HepG2 (cell line): ENCODE data around the gene AMIGO3. TPM values are rescaled to one million over a fixed set of nuclear protein-coding genes. Genes with fewer than 3 reads are reported as not detected.

Source experiments
- ATAC-seq: fragments of 200-7000 bp; cut with Tn5 transposase; 3 replicates; pipeline ENCODE4 v1.9.1; 2020; ENCODE audit warnings: mild to moderate bottlenecking, moderate library complexity
- BruUV-seq: library from RNA; stranded (reverse); fragments of 400-500 nt; replicated peaks from 2 replicates; lab custom pipeline; 2021; lab: Mats Ljungman, UMichigan
- CTCF ChIA-PET: fragments of 300-600 bp; formaldehyde crosslinking; extraction: SDS; loops from one replicate; lab custom pipeline; 2021; ENCODE audit warnings: low total read pairs, inconsistent platforms, low intra/inter-chr PET ratio; lab: Yijun Ruan, JAX
- POLR2A ChIA-PET: fragments of 350-600 bp; sonication (Branson Sonifier 250); formaldehyde crosslinking; loops from one replicate; lab custom pipeline; 2020; ENCODE audit warnings: antibody characterized with exemption, inconsistent platforms; lab: Yijun Ruan, JAX
- DNase-seq: peaks from one replicate; pipeline ENCODE4 v3.0.0-alpha.2; 2015; ENCODE audit warnings: low spot score
- FAIRE-seq: peaks from 3 replicates; lab custom pipeline; 2011; peaks lifted over from hg19 to GRCh38; lab: Jason Lieb, UNC
- H2AFZ ChIP-seq: one replicate; pipeline ENCODE4 v1.6.1; 2011; ENCODE audit warnings: low read length, inconsistent platforms
- H3K27ac ChIP-seq: fragments of 300-600 bp; 3 replicates; pipeline ENCODE4 v1.8.0; 2011; ENCODE audit warnings: mixed run types, mild to moderate bottlenecking, mixed read lengths, low read length, inconsistent platforms; ENCODE audit not compliant: insufficient read depth; ENCODE audit errors: extremely low read length
- H3K27me3 ChIP-seq, 2 experiments: fragments of 200-600 bp in 1 of 2; 2 replicates in 1 of 2; 3 replicates in 1 of 2; pipeline versions ENCODE4 v1.6.0 to v1.8.0; 2011; ENCODE audit warnings: low read length in 2 of 2, mild to moderate bottlenecking in 2 of 2, moderate library complexity in 2 of 2, inconsistent platforms in 1 of 2; ENCODE audit not compliant: insufficient read depth in 2 of 2, control insufficient read depth in 1 of 2
- H3K36me3 ChIP-seq, 2 experiments: fragments of 200-600 bp in 1 of 2; replicated peaks in 1 of 2; 2 replicates in 1 of 2; 3 replicates in 1 of 2; pipeline versions ENCODE4 v1.5.1 to v1.8.0; 2011; ENCODE audit warnings: low read length in 2 of 2, inconsistent platforms in 1 of 2; ENCODE audit not compliant: insufficient read depth in 2 of 2, control insufficient read depth in 1 of 2
- H3K4me1 ChIP-seq: 2 replicates; pipeline ENCODE4 v1.5.1; 2012; ENCODE audit warnings: low read length, inconsistent platforms; ENCODE audit not compliant: insufficient read depth
- H3K4me2 ChIP-seq: 2 replicates; pipeline ENCODE4 v1.6.0; 2011; ENCODE audit warnings: low read depth, low read length, inconsistent platforms
- H3K4me3 ChIP-seq, 3 experiments: fragments of 200-600 bp in 1 of 3; sonication (generic), shearing (Covaris generic) in 1 of 3; replicated peaks in 1 of 3; 2 replicates each; pipeline ENCODE4 v1.5.1; 2011 to 2016; ENCODE audit warnings: low read length in 3 of 3, inconsistent platforms in 2 of 3, low read depth in 2 of 3, mild to moderate bottlenecking in 2 of 3, control low read depth in 1 of 3, mixed read lengths in 1 of 3; ENCODE audit not compliant: insufficient read depth in 1 of 3
- H3K79me2 ChIP-seq: one replicate; pipeline ENCODE4 v1.6.1; 2011; ENCODE audit warnings: low read length, inconsistent platforms; ENCODE audit not compliant: insufficient read depth
- H3K9ac ChIP-seq: 2 replicates; pipeline ENCODE4 v1.6.0; 2011; ENCODE audit warnings: mild to moderate bottlenecking, low read depth, low read length, inconsistent platforms; ENCODE audit not compliant: insufficient read depth
- H3K9me3 ChIP-seq: 2 replicates; pipeline ENCODE4 v1.5.1; 2012; ENCODE audit warnings: mild to moderate bottlenecking, low read length
- H4K20me1 ChIP-seq: 2 replicates; pipeline ENCODE4 v1.6.0; 2011; ENCODE audit warnings: inconsistent platforms, mild to moderate bottlenecking, low read length, moderate library complexity; ENCODE audit not compliant: insufficient read depth
- FOSL2 ChIP-seq: sonication (generic); formaldehyde crosslinking; IDR thresholded peaks from 2 replicates; pipeline ENCODE4 v1.4.0; 2020; ENCODE audit warnings: missing genetic modification reagents
- GFI1 ChIP-seq: sonication (generic); formaldehyde crosslinking; IDR thresholded peaks from 2 replicates; pipeline ENCODE4 v1.5.0; 2020; ENCODE audit warnings: missing genetic modification reagents, mild to moderate bottlenecking, borderline replicate concordance
- HOXD1 ChIP-seq: sonication (generic); formaldehyde crosslinking; IDR thresholded peaks from 2 replicates; pipeline ENCODE4 v1.5.0; 2020; ENCODE audit warnings: missing genetic modification reagents
- MAFF ChIP-seq: IDR thresholded peaks from 2 replicates; pipeline ENCODE4 v1.6.1; 2011; ENCODE audit warnings: low read depth, low read length, improper control_type of control experiment
- MAFK ChIP-seq, 2 experiments: IDR thresholded peaks in 1 of 2; conservative IDR thresholded peaks in 1 of 2; 2 replicates each; pipeline ENCODE4 v1.6.1; 2011; ENCODE audit warnings: improper control_type of control experiment in 2 of 2, low read length in 2 of 2
- RFXANK ChIP-seq: IDR thresholded peaks from 2 replicates; pipeline ENCODE4 v1.6.1; 2016
- ZMYM4 ChIP-seq: sonication (generic); formaldehyde crosslinking; IDR thresholded peaks from 2 replicates; pipeline ENCODE4 v1.8.1; 2023; ENCODE audit warnings: mild to moderate bottlenecking, missing genetic modification reagents
- ZNF296 ChIP-seq: sonication (generic); formaldehyde crosslinking; conservative IDR thresholded peaks from 2 replicates; pipeline ENCODE4 v1.5.0; 2020; ENCODE audit warnings: mild to moderate bottlenecking, missing genetic modification reagents
- in situ Hi-C: cut with HindIII; loops from 2 replicates; pipeline ENCODE4 v1.10.0; 2017; ENCODE audit warnings: low pct_unique_long_range_greater_than_20kb; ENCODE audit not compliant: extremely low pct_ligation_motif_present
- intact Hi-C: fragments of 100-400 bp; cut with micrococcal nuclease; formaldehyde crosslinking; loops from one replicate; pipeline ENCODE4 v1.10.0; 2022; ENCODE audit not compliant: unreplicated experiment
- polyA plus RNA-seq, 8 experiments: library from polyadenylated mRNA; depleted of rRNA in 3 of 8; stranded (reverse) in 7 of 8; unstranded in 1 of 8; fragments of >200 nt; fragmentation: Illumina TruSeq in 4 of 8; extraction: Trizol in 4 of 8; gene quantifications; 2 replicates each; pipeline versions ENCODE4 v1.2.1 to v1.2.3, GENCODE V29; 2011 to 2016; ENCODE audit warnings: low read depth in 4 of 8, missing spikeins in 1 of 8, mixed read lengths in 1 of 8; ENCODE audit not compliant: insufficient read depth in 1 of 8
- total RNA-seq, 5 experiments: library from RNA; depleted of rRNA; stranded (reverse); fragments of >200 nt; fragmentation: Illumina TruSeq; extraction: Trizol; gene quantifications; 2 replicates each; pipeline ENCODE4 v1.2.3, GENCODE V29; 2016; ENCODE audit warnings: low read depth in 1 of 5
- TF ChIP-seq, protein P1 (sequence below): sonication (generic); formaldehyde crosslinking; IDR thresholded peaks from 2 replicates; pipeline ENCODE4 v1.8.0; 2022; ENCODE audit warnings: mild to moderate bottlenecking, missing genetic modification reagents, borderline replicate concordance
- TF ChIP-seq, protein P2 (sequence below): sonication (generic); formaldehyde crosslinking; IDR thresholded peaks from 2 replicates; pipeline ENCODE4 v1.4.0; 2020; ENCODE audit warnings: mild to moderate bottlenecking, missing genetic modification reagents
- TF ChIP-seq, protein P3 (sequence below): sonication (generic); formaldehyde crosslinking; IDR thresholded peaks from 2 replicates; pipeline ENCODE4 v1.8.1; 2023; ENCODE audit warnings: missing genetic modification reagents, mild to moderate bottlenecking, borderline replicate concordance
- TF ChIP-seq, protein P4 (sequence below): sonication (generic); formaldehyde crosslinking; IDR thresholded peaks from 2 replicates; pipeline ENCODE4 v1.4.0; 2020; ENCODE audit warnings: mild to moderate bottlenecking, missing genetic modification reagents, borderline replicate concordance

Gene AMIGO3
- total and polyA plus RNA-seq, 2 of the 13 experiments (the other 11 are each of a cell fraction or from before 2014, with no cell fraction given): 0.35 TPM; not detected in 1

DNA sequence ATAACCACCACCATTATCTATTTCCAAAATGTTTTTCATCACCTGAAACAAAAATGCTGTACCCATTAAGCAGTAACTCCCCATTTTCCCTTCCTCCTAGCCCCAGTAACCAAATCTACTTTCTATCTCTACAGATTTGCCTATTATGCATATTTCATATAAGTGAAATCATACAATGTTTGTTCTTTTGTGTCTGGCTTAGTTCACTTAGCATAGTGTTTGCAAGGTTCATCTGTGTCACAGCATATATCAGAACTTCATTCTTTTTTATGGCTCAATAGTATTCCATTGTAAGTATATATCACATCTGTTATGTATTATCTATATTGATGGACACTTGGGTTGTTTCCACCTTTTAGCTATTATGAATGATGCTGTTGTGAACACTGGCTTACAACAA, 20.9 kb upstream of the AMIGO3 start:
- in situ Hi-C loops (no loop called here), intact Hi-C loops (no loop called here)
- ChIA-PET POLR2A (no interaction called here), CTCF (no interaction called here)
- BruUV-seq: no TSS peak
- no peak overlapping the region for H3K4me3 ChIP-seq
- H3K9me3 ChIP-seq: no peaks in the 10 kb centered on the region
- no peak overlapping the region for H3K27ac ChIP-seq
- DNase-seq (no peak), ATAC-seq (no peak), FAIRE-seq (no peak)
- H4K20me1 ChIP-seq: no peaks in the 10 kb centered on the region
- peaks cover 2% of the 10 kb centered on the region for H3K4me1 ChIP-seq
- H3K36me3 ChIP-seq: peaks cover 15 to 47% of the 10 kb centered on the region in 2 experiments
- H3K27me3 ChIP-seq: no peaks in the 10 kb centered on the region
- TF ChIP-seq MAFK (conservative IDR thresholded peaks at IDR 0.05 in 1 of 2, IDR thresholded peaks at IDR 0.05 in 1 of 2; ENCODE audit: low read length in 2 of 2) (peak; percentile 46 to 54; a peak in 3 of 4 replicates), MAFF (peak; percentile 44; the same call in 1 of the 2 replicates), GFI1 (CRISPR knock-in tag) (no peak), HOXD1 (CRISPR knock-in tag) (no peak), FOSL2 (CRISPR knock-in tag) (no peak), RFXANK (no peak), ZNF296 (CRISPR knock-in tag) (no peak), ZMYM4 (no peak)
- TF ChIP-seq, protein P1, sequence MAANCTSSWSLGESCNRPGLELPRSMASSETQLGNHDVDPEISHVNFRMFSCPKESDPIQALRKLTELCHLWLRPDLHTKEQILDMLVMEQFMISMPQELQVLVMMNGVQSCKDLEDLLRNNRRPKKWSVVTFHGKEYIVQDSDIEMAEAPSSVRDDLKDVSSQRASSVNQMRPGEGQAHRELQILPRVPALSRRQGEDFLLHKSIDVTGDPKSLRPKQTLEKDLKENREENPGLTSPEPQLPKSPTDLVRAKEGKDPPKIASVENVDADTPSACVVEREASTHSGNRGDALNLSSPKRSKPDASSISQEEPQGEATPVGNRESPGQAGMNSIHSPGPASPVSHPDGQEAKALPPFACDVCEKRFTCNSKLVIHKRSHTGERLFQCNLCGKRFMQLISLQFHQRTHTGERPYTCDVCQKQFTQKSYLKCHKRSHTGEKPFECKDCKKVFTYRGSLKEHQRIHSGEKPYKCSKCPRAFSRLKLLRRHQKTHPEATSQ: no peak
- TF ChIP-seq, protein P2, sequence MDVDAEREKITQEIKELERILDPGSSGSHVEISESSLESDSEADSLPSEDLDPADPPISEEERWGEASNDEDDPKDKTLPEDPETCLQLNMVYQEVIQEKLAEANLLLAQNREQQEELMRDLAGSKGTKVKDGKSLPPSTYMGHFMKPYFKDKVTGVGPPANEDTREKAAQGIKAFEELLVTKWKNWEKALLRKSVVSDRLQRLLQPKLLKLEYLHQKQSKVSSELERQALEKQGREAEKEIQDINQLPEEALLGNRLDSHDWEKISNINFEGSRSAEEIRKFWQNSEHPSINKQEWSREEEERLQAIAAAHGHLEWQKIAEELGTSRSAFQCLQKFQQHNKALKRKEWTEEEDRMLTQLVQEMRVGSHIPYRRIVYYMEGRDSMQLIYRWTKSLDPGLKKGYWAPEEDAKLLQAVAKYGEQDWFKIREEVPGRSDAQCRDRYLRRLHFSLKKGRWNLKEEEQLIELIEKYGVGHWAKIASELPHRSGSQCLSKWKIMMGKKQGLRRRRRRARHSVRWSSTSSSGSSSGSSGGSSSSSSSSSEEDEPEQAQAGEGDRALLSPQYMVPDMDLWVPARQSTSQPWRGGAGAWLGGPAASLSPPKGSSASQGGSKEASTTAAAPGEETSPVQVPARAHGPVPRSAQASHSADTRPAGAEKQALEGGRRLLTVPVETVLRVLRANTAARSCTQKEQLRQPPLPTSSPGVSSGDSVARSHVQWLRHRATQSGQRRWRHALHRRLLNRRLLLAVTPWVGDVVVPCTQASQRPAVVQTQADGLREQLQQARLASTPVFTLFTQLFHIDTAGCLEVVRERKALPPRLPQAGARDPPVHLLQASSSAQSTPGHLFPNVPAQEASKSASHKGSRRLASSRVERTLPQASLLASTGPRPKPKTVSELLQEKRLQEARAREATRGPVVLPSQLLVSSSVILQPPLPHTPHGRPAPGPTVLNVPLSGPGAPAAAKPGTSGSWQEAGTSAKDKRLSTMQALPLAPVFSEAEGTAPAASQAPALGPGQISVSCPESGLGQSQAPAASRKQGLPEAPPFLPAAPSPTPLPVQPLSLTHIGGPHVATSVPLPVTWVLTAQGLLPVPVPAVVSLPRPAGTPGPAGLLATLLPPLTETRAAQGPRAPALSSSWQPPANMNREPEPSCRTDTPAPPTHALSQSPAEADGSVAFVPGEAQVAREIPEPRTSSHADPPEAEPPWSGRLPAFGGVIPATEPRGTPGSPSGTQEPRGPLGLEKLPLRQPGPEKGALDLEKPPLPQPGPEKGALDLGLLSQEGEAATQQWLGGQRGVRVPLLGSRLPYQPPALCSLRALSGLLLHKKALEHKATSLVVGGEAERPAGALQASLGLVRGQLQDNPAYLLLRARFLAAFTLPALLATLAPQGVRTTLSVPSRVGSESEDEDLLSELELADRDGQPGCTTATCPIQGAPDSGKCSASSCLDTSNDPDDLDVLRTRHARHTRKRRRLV (CRISPR knock-in tag): no peak
- TF ChIP-seq, protein P3, sequence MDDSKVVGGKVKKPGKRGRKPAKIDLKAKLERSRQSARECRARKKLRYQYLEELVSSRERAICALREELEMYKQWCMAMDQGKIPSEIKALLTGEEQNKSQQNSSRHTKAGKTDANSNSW (CRISPR knock-in tag): no peak
- TF ChIP-seq, protein P4, sequence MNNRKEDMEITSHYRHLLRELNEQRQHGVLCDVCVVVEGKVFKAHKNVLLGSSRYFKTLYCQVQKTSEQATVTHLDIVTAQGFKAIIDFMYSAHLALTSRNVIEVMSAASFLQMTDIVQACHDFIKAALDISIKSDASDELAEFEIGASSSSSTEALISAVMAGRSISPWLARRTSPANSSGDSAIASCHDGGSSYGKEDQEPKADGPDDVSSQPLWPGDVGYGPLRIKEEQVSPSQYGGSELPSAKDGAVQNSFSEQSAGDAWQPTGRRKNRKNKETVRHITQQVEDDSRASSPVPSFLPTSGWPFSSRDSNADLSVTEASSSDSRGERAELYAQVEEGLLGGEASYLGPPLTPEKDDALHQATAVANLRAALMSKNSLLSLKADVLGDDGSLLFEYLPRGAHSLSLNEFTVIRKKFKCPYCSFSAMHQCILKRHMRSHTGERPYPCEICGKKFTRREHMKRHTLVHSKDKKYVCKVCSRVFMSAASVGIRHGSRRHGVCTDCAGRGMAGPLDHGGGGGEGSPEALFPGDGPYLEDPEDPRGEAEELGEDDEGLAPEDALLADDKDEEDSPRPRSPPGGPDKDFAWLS (CRISPR knock-in tag): no peak
- no peak overlapping the region for H3K4me2 ChIP-seq
- H3K9ac ChIP-seq: no peak overlapping the region
- H3K79me2 ChIP-seq: peaks cover 8% of the 10 kb centered on the region
- no peak overlapping the region for H2AFZ ChIP-seq
